GM18508 (cell line): ENCODE results near the gene UBE2L5.

Source experiments
- ATAC-seq: cut with Tn5 transposase; IDR thresholded peaks from one replicate; pipeline ENCODE4 v1.9.1; 2021; ENCODE audit warnings: moderate number of reproducible peaks; ENCODE audit not compliant: insufficient read depth, unreplicated experiment

UBE2L5 gene

GRCh38 chr13:30403456-30403855 lies 18.8 kb upstream of the UBE2L5 start:
- no peak for ATAC-seq

- no peak for ATAC-seq
Measured at GRCh38 chr13:30404207-30404606, 18.1 kb upstream of the UBE2L5 start.

GRCh38 chr13:30406779-30407416 lies 15.4 kb upstream of the UBE2L5 start:
- ATAC-seq, result no peak

DNA sequence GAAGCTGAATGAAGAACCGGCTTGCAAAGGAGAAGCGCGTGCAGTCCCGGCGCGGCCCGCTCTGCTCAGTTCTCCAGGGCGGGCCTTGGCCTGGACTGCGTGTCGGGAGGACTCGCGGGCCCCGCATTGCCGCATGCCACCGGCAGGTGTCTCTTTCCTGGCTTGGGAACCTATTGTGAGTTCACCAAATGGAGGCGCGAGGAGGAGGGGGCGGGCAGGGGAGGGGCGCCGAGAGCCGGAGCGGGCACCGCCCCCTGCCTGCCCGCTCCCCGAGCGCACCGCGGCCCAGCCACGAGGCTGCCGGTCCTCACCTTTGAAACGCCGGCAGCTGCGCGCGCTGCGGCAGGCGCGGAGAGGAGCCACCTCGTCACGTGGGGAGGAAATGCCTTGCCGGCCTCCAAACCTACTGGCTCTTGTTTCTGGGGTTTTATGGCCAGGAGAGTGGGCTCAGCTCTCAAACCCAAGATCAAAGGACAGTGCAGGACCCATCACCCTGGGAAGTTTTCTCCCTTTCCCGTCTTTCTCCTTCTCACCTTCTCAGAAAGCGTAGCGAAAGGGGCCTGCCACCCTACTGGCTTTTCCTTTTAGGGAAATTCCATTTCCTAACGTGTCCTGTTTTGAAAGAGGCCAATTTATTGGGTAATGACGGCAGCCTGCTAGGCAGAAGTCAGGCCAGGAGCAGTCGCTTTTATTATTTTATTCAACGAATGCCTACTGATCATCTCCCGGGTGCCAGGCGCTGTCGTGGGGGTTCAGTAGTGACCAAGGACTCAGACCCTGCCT lies 13.8 kb upstream of the UBE2L5 start:
- ATAC-seq, result peak; percentile 84

DNA sequence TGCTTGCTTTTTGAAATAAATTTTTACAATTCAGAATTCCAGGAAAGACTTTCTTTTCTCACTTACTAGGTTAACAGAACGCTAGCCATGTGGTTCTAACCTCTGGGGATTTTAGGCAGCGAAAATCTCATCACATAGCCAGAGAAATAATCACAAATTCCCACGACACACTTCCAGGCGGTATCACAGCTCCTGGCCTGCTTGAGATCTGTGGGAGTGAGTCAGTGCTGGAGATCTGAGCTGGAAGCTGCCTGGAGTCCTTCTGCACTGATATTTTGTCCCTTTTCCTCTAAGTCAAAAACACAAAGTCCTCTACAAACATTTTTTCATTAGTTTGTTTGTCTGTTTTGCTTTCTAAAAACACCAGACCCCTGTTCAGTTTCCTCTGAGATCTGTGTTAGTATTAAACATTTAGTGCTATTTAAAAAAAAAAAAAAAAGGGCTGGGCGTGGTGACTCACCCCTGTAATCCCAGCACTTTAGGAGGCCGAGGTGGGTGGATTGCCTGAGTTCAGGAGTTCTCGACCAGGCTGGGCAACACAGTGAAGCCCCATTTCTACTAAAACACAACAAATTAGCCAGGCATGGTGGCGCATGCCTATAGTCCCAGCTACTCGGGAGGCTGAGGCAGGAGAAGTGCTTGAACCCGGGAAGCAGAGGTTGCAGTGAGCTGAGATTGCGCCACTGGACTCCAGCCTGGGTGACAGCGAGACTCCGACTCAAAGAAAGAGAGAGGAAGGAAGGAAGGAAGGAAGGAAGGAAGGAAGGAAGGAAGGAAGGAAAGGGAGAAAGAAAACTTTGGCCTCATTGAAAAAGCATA lies 12.2 kb upstream of the UBE2L5 start:
- no peak for ATAC-seq

DNA sequence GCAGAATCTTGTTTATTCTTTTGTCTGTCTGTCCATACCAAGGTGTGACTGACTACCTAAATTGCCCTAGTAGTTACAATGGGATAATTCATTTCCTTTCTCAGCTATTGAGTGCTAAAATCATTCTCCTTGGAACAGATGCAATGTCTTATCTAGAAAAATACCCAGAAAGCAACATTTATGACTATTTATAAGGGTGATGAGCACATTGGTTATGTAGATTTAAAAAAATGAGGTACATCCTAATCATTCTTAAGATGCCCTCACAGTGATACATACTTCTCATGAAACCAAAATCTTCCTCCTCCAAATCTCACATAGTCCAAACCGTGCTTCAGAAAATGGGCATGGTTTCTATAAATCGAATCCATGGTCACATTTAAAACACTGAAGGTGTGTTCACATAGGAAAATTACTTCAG lies 11.6 kb upstream of the UBE2L5 start:
- ATAC-seq, result no peak

- ATAC-seq, result no peak
Measured at GRCh38 chr13:30412346-30412745, 9.9 kb upstream of the UBE2L5 start.

- ATAC-seq, result no peak
Measured at GRCh38 chr13:30413842-30414241, 8.5 kb upstream of the UBE2L5 start.

DNA sequence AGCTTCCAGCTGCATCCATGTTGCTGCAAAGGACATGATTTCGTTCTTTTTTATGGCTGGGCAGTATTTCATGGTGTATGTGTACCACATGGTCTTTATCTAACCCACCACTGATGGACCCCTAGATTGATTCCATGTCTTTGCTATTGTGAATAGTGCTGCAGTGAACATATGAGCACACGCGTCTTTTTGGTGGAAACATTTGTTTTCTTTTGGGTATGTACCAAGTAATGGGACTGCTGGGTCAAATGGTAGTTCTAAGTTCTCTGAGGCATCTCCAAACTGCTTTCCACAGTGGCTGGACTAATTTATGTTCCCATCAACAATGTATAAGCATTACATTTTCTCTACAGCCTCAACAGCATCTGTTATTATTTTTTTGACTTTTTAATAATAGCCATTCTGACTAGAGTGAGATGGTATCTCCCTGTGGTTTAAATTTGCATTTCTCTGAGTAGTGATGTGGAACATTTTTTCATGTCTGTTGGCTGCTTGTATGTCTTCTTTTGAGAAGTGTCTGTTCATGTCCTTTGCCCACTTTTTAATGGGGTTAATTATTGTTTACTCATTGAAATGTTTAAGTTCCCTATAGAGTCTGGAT lies 6.8 kb upstream of the UBE2L5 start:
- ATAC-seq, result peak; percentile 79

GRCh38 chr13:30416471-30416870 lies 5.8 kb upstream of the UBE2L5 start:
- no peak for ATAC-seq

GRCh38 chr13:30418075-30418716 lies 4.1 kb upstream of the UBE2L5 start:
- ATAC-seq, result no peak

- ATAC-seq, result no peak
Measured at GRCh38 chr13:30418717-30419459, 3.4 kb upstream of the UBE2L5 start.

DNA sequence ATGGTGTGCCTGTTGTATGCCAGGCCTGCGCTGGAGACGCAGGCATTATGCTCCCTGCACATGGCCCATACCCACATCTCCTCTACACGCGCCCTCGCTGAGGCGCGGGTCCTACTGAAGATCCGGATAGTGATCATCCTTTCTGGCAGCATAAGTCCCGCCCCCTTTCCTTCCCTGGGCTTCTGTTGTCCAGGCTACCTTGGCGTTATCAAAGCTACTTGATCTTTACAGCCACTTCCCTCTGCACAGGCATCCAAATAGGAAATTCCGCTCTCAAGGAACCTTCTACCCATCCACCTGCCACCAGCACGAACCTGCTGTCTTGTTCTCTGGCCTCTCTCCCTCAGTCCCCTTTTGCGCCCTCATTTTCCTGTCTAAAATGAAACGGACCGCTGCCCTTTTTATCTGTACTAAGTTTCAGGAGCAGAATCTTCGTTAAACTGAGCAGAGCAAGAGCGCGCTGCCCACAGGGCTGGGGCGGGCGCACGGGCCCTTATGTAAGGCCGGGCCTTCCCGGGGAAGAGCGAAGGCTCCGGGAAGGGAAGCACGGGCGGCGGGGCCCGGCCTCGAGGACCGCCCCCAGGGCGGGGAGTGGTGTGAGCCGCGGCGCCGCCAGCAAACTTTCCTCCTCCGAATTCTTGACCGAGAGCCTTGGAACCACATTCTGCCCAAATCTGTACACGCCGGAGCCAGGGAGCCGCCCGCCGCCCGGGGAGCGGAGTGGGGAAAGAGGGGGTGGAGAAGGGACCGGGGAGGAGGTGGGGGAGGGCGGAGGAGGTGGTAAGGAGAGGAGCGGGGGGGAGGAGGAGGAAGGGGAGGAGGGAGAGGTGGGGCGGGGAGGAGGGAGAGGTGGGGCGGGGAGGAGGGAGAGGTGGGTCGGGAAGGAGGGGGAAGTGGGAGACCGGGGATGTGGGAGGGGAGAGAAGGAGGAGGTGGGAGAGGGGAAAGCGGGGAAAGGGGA lies 920 bp upstream of the UBE2L5 start:
- no peak for ATAC-seq

DNA sequence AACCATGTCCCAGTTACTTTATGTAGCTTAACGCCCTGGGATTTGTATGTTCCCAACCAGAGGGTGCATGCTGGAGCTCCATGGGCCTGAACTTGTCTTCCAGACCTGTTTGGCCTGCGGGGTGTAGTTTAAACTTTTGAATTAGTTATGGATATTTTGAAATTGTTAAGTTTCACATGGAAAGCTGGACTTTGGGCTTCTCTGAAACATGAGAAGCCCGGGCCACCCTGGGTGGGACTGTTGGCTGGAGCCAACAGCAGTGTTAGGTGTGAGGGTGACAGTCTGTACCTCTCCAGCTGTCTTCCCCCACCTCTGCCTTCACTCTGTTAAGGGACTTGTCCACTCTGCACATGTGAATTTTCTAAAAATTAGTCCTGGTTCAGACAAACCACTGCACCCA lies 1.6 kb downstream of the UBE2L5 start:
- no peak for ATAC-seq

DNA sequence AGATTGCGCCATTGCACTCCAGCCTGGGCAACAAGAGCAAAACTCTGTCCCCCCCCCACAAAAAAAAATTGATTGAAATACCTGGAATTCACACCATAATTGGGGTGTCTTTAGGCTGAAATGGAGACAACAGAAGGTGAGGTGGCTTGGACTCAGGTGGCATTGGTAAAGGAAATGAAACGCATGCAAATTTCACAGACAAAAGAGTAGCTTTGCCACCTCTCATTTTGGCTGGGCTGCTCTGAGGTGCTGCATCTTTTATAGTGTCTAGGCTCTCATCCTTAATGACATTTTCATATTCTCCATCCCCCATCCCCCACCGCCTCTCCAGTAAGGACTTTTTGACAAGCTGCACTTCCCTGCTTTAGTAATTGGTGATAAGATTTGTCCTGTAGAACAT lies 6.9 kb downstream of the UBE2L5 start:
- ATAC-seq, result no peak

DNA sequence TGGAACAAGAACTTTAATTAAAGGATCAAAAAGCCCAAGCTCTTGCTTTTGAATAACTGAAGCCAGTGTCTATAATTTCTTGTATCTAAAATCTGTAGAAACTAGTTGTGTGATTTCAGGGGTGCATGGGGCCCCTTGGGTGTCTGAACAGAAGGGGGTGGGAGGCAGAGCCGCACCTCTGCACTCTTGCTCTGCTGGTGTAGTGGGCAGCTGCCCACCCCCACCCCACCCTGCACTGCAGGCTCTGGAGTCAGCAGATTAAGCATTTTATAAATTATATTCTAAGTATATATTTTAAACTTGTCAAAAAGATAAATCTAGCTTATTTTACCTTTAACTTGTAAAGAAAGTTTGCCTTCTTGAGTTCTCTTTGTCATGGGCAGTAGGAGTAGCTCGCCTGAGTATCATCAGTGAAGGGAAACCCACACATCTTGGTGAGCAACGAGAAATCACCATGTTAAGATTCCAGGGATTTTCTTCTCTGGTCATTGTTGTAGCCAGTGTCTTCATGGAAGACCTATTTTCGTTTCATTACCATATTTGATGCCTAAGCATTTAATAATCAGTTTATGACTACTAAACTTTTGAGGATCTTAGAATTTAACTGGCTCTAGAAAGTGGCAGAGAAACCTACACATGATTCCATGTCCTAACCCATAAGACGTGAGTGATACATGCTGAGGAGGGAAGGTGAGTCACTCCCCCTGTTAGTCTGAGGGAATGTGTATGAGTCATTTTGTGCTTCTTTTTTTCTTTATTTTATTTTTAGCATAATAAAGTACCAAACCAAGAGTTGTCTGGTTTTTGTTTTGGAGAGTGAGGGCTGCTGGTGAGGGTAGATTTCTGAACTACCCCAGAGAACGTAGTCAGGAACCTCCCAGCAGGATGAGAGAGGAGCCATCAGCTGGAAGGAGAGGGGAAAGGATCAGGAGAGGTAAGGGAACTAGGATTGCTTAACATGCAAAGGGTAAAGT lies 7.7 kb downstream of the UBE2L5 start:
- peak; percentile 58 for ATAC-seq

GRCh38 chr13:30431269-30431940 lies 9.1 kb downstream of the UBE2L5 start:
- no peak for ATAC-seq
